Measurements from ENCODE around the gene CENPK. TPM values are rescaled to one million over a fixed set of nuclear protein-coding genes. Genes with fewer than 3 reads are reported as not detected.
"Not testable (repeated sequence)": the region's sequence is repeated elsewhere in the genome, so short reads cannot be mapped to it uniquely, and the experiment has no call there.

CENPK gene
- total RNA-seq, 1 experiment from 2014 or later, result 56.4 TPM

DNA sequence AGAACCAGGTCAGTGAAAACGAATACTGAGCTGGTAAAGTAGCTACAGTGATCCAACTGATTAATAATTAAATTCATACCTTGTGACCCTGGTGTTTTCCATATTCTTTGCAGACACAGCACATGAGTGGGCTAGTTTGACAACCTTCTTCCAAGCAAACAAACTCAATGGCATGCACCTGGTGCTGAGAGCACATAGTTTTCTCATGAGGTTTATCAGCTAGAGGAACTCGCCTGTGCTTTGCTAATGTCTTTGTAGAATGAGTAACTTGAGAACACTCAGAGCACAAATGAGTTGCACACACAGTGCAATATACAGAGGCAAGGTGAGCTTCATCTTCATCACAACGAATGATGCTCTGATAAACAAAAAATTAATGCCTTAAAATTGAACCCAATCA lies 48.6 kb upstream of the CENPK start:
- peak overlapping the region; percentile 56 for H3K27ac Mint-ChIP-seq (ENCODE audit: unreplicated experiment)
- H3K27me3 Mint-ChIP-seq (ENCODE audit: insufficient read depth, unreplicated experiment), result no peaks in the 10 kb centered on the region
- H3K4me3 ChIP-seq (ENCODE audit: low read depth, low read length), result no peak overlapping the region
- no peaks in the 10 kb centered on the region for H3K9me3 ChIP-seq
- no TSS peak for BruUV-seq (replicated peaks)
- peaks cover 25% of the 10 kb centered on the region for H3K4me1 Mint-ChIP-seq (ENCODE audit: low read depth, unreplicated experiment)
- TF ChIP-seq, protein P1, sequence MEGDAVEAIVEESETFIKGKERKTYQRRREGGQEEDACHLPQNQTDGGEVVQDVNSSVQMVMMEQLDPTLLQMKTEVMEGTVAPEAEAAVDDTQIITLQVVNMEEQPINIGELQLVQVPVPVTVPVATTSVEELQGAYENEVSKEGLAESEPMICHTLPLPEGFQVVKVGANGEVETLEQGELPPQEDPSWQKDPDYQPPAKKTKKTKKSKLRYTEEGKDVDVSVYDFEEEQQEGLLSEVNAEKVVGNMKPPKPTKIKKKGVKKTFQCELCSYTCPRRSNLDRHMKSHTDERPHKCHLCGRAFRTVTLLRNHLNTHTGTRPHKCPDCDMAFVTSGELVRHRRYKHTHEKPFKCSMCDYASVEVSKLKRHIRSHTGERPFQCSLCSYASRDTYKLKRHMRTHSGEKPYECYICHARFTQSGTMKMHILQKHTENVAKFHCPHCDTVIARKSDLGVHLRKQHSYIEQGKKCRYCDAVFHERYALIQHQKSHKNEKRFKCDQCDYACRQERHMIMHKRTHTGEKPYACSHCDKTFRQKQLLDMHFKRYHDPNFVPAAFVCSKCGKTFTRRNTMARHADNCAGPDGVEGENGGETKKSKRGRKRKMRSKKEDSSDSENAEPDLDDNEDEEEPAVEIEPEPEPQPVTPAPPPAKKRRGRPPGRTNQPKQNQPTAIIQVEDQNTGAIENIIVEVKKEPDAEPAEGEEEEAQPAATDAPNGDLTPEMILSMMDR (IDR thresholded peaks at IDR 0.05; ENCODE audit: insufficient read depth in 1 of 2, low read depth in 1 of 2, low read length in 1 of 2, severe bottlenecking in 1 of 2, unreplicated experiment in 1 of 2), result no peak
- no peaks in the 10 kb centered on the region for H3K9me3 Mint-ChIP-seq (ENCODE audit: unreplicated experiment)
- CTCF ChIA-PET, result interaction anchor here (0.5 to 0.9 kb wide), 3 partner anchors 12 to 341 kb away, joined by 3 read pairs; partner anchors contain the start of gene TRIM23
- intact Hi-C loops (cut with micrococcal nuclease; ENCODE audit: unreplicated experiment), result loop anchor here (1.0 kb wide), 2 partner anchors 13 to 40 kb away; partner anchors contain the start of gene TRIM23
- POLR2A ChIA-PET, result interaction anchor here (0.8 to 1.9 kb wide), 4 partner anchors 12 to 110 kb away, joined by 3 to 19 read pairs (median 5); partner anchors contain the start of genes CENPK, NLN, PPWD1 and SGTB
- DNase-seq, result peak; percentile 81 to 86
- H3K4me3 Mint-ChIP-seq (ENCODE audit: unreplicated experiment), result peak overlapping the region; percentile 49
- peaks cover 2% of the 10 kb centered on the region for H3K36me3 ChIP-seq (ENCODE audit: control insufficient read depth, insufficient read depth, low read length)
- H3K4me1 ChIP-seq, result peaks cover 34% of the 10 kb centered on the region
- peaks cover 40% of the 10 kb centered on the region for H3K36me3 Mint-ChIP-seq (ENCODE audit: insufficient read depth, unreplicated experiment)
- no peaks in the 10 kb centered on the region for H3K27me3 ChIP-seq (replicated peaks; ENCODE audit: control insufficient read depth, insufficient read depth, low read length)

DNA sequence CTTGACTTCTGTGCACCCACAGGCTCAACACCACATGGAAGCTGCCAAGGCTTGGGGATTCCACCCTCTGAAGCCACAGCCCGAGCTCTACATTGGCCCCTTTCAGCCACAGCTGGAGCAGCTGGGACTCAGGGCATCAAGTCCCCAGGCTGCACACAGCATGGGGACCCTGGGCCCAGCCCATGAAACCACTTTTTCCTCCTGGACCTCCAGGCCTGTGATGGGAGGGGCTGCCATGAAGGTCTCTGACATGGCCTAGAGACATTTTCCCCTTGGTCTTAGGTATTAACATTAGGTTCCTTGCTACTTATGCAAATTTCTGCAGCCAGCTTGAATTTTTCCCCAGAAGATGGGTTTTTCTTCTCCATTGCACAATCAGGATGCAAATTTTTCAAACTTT lies 38.8 kb upstream of the CENPK start:
- peaks cover 25% of the 10 kb centered on the region for H3K9me3 Mint-ChIP-seq (ENCODE audit: unreplicated experiment)
- CTCF ChIA-PET; H3K4me3 ChIP-seq (ENCODE audit: low read depth, low read length); H3K9me3 ChIP-seq; H3K27me3 ChIP-seq (replicated peaks; ENCODE audit: control insufficient read depth, insufficient read depth, low read length); H3K27ac Mint-ChIP-seq (ENCODE audit: unreplicated experiment); BruUV-seq (replicated peaks); H3K4me1 ChIP-seq; H3K4me3 Mint-ChIP-seq (ENCODE audit: unreplicated experiment); H3K27me3 Mint-ChIP-seq (ENCODE audit: insufficient read depth, unreplicated experiment); H3K36me3 ChIP-seq (ENCODE audit: control insufficient read depth, insufficient read depth, low read length); POLR2A ChIA-PET; DNase-seq; H3K4me1 Mint-ChIP-seq (ENCODE audit: low read depth, unreplicated experiment); intact Hi-C loops (cut with micrococcal nuclease; ENCODE audit: unreplicated experiment): not testable (repeated sequence)
- H3K36me3 Mint-ChIP-seq (ENCODE audit: insufficient read depth, unreplicated experiment), result peaks cover 56% of the 10 kb centered on the region

DNA sequence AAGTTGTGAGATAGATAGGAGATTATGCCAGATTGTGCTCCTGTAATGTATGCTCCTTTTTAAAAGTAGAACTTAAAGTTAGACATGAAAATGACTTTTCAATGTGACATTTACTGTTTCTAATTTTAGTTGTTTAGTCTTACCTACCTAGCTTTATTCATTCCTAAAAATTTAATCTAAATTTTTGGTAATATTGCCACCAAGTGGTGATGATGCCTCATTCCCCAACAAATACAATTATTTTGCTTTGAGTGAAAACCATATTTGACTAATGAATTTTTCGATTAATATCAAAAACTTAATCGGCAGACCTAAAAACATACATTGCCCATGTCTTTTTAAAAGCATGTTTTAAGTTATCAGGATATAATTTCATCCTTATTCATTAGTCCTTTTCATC lies 25.7 kb upstream of the CENPK start:
- H3K9me3 Mint-ChIP-seq (ENCODE audit: unreplicated experiment), result no peaks in the 10 kb centered on the region
- no peak overlapping the region for H3K27ac Mint-ChIP-seq (ENCODE audit: unreplicated experiment)

More for the DNA sequence above, 25.7 kb upstream of the CENPK start:
- BruUV-seq (replicated peaks), result no TSS peak
- Histone ChIP-seq H3K4me3 (ENCODE audit: low read depth, low read length) (no peak overlapping the region), H3K4me1 (no peaks in the 10 kb centered on the region), H3K36me3 (ENCODE audit: control insufficient read depth, insufficient read depth, low read length) (no peaks in the 10 kb centered on the region), H3K9me3 (no peaks in the 10 kb centered on the region), H3K27me3 (replicated peaks; ENCODE audit: control insufficient read depth, insufficient read depth, low read length) (no peaks in the 10 kb centered on the region)
- Mint-ChIP-seq H3K36me3 (ENCODE audit: insufficient read depth, unreplicated experiment) (peaks cover 20% of the 10 kb centered on the region), H3K4me3 (ENCODE audit: unreplicated experiment) (no peak overlapping the region), H3K4me1 (ENCODE audit: low read depth, unreplicated experiment) (no peaks in the 10 kb centered on the region), H3K27me3 (ENCODE audit: insufficient read depth, unreplicated experiment) (no peaks in the 10 kb centered on the region)
- CTCF ChIA-PET, result no interaction called here
- POLR2A ChIA-PET, result no interaction called here
- DNase-seq, result no peak
- TF ChIP-seq, protein P1 (IDR thresholded peaks at IDR 0.05; ENCODE audit: insufficient read depth in 1 of 2, low read depth in 1 of 2, low read length in 1 of 2, severe bottlenecking in 1 of 2, unreplicated experiment in 1 of 2), result no peak
- intact Hi-C loops (cut with micrococcal nuclease; ENCODE audit: unreplicated experiment), result no loop called here
